Measurements from ENCODE around the gene SYT7. TPM values are rescaled to one million over a fixed set of nuclear protein-coding genes. Genes with fewer than 3 reads are reported as not detected.

The SYT7 gene
- polyA plus RNA-seq, 3 donors: 4.2 to 10.3 (median 4.8) TPM

DNA sequence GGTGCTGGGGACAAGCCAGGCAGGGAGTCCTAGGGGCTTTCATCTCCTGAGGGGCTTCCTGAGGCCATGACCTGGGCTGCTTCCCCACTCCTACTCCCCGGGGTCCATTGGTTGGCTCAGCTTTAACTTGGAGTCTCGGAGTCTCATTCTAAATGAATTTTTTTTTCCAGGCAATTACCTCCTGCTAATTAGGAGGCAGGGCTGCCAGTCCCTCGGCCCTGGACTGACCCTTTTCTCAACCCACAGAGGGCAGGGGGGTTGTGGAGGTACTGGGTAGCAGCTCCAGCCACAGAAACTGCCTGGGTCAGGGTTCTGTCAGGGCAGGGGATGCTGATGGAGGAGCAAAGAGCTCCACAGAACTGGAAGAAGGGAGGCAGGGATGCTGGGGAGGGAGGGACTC lies 11.9 kb downstream of the SYT7 start:
- DNase-seq (ENCODE audit: extremely low read depth in 1 of 11, low read depth in 9 of 11, low spot score in 4 of 11): no peak

GRCh38 chr11:61567286-61568061 lies 13.4 kb downstream of the SYT7 start:
- peak; percentile 67 to 86 (median 74) for DNase-seq (ENCODE audit: extremely low read depth in 1 of 11, low read depth in 9 of 11, low spot score in 4 of 11)

- no peak for DNase-seq (ENCODE audit: extremely low read depth in 1 of 11, low read depth in 9 of 11, low spot score in 4 of 11)
These were observed 15.8 kb downstream of the SYT7 start for GRCh38 chr11:61564936-61565696.

- no peak for DNase-seq (ENCODE audit: extremely low read depth in 1 of 11, low read depth in 9 of 11, low spot score in 4 of 11)
These were observed 20.1 kb downstream of the SYT7 start for GRCh38 chr11:61560751-61561150.

DNA sequence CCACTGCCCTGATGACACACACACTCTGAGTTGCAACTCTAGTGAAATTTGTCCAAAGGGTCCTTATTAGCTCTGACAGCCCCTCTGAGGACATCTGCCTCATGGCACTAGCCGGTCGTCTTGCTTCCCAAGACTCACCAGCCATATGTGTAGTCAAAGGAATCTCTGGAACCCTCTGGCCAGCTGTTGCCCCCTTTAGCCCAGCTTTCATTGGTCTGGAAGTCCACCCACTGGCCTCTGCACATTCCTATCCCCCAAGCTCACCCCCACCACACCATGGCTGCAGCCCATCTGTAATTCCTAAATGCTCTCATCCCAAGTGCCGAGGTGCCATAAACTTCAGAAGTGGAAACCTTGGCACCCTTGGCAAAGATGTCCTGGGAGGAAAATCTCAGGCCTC lies 24.3 kb downstream of the SYT7 start:
- no peak for DNase-seq (ENCODE audit: extremely low read depth in 1 of 11, low read depth in 9 of 11, low spot score in 4 of 11)

DNA sequence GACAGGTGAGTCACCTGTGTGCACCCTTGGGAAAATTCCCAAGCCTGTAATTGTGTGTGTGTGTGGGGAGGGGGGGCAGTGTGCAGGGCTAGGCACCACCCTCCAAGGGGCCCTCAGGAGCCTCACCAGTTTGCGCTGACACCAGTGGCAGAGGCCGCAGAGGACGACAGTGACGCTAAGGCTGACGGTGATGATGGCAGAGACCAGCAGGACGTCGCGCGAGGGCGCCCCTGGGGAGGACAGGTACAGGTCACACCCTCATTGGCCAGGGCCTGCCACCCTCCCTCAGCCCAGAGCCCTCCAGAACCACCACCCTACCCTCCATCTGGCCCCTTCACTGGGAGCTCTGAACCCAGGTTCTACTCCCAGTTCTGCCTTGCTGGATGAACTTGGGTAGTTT lies 24.9 kb downstream of the SYT7 start:
- DNase-seq (ENCODE audit: extremely low read depth in 1 of 11, low read depth in 9 of 11, low spot score in 4 of 11): no peak

- DNase-seq (ENCODE audit: extremely low read depth in 1 of 11, low read depth in 9 of 11, low spot score in 4 of 11): no peak
These were observed 25.6 kb downstream of the SYT7 start for GRCh38 chr11:61555051-61555969.

GRCh38 chr11:61554172-61554988 lies 26.5 kb downstream of the SYT7 start:
- no peak for DNase-seq (ENCODE audit: extremely low read depth in 1 of 11, low read depth in 9 of 11, low spot score in 4 of 11)

DNA sequence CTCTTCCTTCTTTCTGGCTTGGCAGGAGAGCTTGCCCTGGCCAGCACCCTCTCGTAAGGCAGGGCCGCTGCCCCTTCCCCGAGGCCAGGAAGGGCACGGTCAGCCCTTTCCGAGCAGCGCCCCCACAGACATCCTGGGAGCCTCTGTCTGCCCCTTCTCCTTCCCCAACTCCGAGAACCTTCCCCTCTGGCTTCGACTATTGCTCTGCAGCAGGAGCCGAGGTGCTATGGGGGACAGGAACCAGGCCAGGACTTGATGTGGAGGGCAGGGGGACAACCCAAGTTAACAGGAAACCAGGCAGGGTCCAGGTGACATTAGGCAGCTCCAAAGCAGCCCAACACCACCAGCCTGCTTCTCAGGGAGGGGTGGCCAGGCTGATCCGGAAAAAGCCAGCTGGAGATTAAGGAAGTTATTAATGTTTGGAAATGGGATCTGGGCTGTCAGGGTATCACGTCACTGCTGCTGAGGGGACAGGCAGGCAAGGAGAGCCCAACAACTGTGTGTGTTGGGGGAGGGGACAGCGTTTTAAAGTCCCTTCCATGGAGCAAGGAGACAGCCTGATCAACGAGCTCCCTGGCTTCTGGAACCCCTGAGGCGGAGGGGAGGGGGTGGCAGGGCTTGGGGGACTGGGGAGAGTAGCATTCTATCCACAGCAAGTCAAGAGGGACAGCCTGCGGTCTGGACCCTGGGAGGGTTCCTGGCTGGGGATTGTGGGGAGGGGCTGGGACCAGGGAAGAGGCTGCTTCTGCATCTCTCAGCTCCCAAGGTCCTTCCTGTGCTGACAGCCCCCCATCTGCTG lies 27.3 kb downstream of the SYT7 start:
- no peak for DNase-seq (ENCODE audit: extremely low read depth in 1 of 11, low read depth in 9 of 11, low spot score in 4 of 11)

GRCh38 chr11:61552108-61552635 lies 28.7 kb downstream of the SYT7 start:
- no peak for DNase-seq (ENCODE audit: extremely low read depth in 1 of 11, low read depth in 9 of 11, low spot score in 4 of 11)

GRCh38 chr11:61551634-61552033 lies 29.2 kb downstream of the SYT7 start:
- DNase-seq (ENCODE audit: extremely low read depth in 1 of 11, low read depth in 9 of 11, low spot score in 4 of 11): no peak

DNA sequence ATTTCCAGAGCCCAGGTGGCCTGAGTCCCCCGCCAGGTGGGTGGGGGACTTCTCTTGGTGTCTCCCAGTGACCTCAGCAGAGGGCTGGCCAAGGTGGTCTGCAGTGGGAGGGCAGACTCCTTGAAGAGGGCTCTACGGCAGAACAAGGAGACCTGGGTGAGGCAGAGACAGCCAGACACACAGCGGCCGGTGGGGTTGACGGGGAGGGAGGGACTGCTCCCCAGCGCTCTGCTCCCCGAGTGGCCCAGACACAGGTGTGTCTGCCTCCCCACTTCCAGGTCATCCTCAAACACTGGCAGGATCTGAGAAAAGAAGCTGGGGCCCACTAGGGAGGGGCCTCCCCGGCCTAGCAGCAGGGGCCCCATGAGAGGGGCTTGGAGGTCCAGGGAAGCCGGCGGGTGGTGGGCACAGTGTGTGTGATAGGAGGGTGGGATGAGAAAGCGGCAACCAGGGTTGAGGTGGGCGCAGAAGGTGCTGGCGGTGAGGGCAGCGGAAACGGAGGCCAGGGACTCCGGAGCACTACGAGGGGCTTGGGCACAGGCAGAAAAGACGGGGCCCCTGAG lies 30.1 kb downstream of the SYT7 start:
- DNase-seq (ENCODE audit: extremely low read depth in 1 of 11, low read depth in 9 of 11, low spot score in 4 of 11): no peak

- DNase-seq (ENCODE audit: extremely low read depth in 1 of 11, low read depth in 9 of 11, low spot score in 4 of 11): no peak
These were observed 31.0 kb downstream of the SYT7 start for GRCh38 chr11:61549662-61550568.

DNA sequence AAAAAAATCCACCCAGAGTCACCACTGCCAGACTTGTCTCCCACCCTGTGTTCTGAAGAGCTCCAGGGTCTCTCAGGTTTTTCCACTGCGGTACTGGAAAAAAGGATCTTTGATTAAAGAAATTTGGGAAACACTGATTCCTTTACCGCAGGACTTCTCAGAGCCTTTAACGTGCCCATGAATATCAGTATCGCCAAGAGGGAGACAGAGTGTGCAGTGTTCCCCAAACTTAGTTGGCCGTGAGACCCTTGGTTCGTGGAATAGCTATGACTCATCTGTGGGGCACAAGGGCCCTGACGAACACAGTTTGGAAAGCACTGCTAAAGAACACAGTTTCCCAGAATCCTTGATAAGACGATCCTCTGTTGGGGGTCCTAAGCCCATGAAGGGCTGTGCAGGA lies 31.7 kb downstream of the SYT7 start:
- no peak for DNase-seq (ENCODE audit: extremely low read depth in 1 of 11, low read depth in 9 of 11, low spot score in 4 of 11)

- no peak for DNase-seq (ENCODE audit: extremely low read depth in 1 of 11, low read depth in 9 of 11, low spot score in 4 of 11)
These were observed 33.6 kb downstream of the SYT7 start for GRCh38 chr11:61547246-61547645.

DNA sequence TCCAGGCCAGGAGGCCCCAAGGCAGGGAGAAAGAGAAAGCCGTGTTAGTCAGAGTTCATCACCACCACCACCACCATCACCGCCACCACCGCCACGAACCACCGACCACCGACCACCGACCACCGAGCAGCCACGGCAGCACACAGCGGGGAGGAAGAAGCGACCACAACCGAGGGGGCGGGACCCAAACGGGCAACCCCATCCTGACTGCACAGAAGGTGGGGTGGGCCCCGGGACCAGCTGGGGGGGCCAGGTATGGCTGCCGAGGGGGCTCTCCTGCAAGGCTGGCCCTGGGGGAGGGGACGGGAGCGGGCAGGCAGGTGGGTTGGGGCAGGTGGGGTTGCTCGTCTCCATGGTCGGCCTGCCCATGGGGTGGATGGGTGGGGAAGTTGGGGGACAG lies 34.2 kb downstream of the SYT7 start:
- DNase-seq (ENCODE audit: extremely low read depth in 1 of 11, low read depth in 9 of 11, low spot score in 4 of 11): no peak

All from renal cortex interstitium (tissue), 11 donors.